ENCODE measurements around the gene LPAR1. TPM values are rescaled to one million over a fixed set of nuclear protein-coding genes. Genes with fewer than 3 reads are reported as not detected.

The LPAR1 gene
- total and polyA plus RNA-seq, 2 donors (not counting 1 experiment from before 2014, with no cell fraction given), result 0.06 TPM; not detected in 1

DNA sequence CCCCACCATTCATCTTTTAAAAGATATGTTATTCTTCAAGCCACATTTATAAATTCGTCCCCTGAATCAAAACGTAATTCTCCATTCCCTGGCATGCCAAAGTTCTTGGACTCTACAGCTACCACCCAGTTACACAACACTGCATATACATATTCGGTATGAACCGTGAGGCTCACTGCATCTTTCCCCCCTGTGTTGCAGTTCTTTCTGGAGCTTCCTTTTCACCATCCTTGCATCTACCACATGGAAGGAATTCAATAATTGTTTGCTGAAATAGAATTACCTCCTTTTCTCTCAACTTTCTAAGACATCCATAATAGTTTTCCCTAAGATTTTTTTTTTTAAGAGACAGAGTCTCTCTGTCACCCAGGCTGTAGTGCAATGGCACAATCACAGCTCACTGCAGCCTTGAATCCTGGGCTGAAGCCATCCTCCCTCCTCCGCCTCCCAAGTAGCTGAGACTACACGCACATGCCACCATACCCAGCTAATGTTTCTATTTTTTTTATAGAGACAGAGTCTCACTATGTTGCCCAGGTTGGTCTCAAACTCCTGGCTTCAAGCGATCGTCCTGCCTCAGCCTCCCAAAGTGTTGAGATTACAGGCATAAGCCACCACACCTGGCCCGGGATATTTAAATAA lies 3.3 kb downstream of the LPAR1 start:
- WGBS (ENCODE audit: insufficient coverage), result 81% methylated on average over 4 of the region's 9 CpGs
- no peak overlapping the region for H3K4me2 ChIP-seq (replicated peaks; ENCODE audit: low read depth, low read length, poor library complexity, severe bottlenecking)
- H4K20me1 ChIP-seq (ENCODE audit: control insufficient read depth, insufficient read depth, low read length, poor library complexity, severe bottlenecking), result no peaks in the 10 kb centered on the region
- ATAC-seq (ENCODE audit: low read depth), result no peak
- H3K4me3 Mint-ChIP-seq, result no peak overlapping the region
- peaks cover 0 to 34% (median 19%) of the 10 kb centered on the region in 4 experiments for H3K27me3 ChIP-seq (replicated peaks in 1 of 4; ENCODE audit: control extremely low read depth in 1 of 4, control insufficient read depth in 3 of 4, insufficient read depth in 4 of 4, low read length in 3 of 4)
- H3K27ac Mint-ChIP-seq, result no peak overlapping the region
- H3K36me3 ChIP-seq (replicated peaks in 1 of 2; ENCODE audit: control extremely low read depth in 1 of 2, control insufficient read depth in 1 of 2, extremely low read depth in 1 of 2, insufficient read depth in 2 of 2, low read length in 1 of 2), result no peaks in the 10 kb centered on the region
- peaks cover 41% of the 10 kb centered on the region for H3K27me3 Mint-ChIP-seq
- TF ChIP-seq EZH2 (IDR thresholded peaks at IDR 0.05; ENCODE audit: borderline replicate concordance, insufficient read depth, low read depth, low read length, poor library complexity, severe bottlenecking) (no peak), CTCF (IDR thresholded peaks at IDR 0.05) (no peak)
- no peak overlapping the region for H3K27ac ChIP-seq (ENCODE audit: low read length in 2 of 2)
- peaks cover 0 to 2% (median 0%) of the 10 kb centered on the region in 3 donors for H3K9me3 ChIP-seq (ENCODE audit: control extremely low read depth in 1 of 3, control insufficient read depth in 2 of 3, insufficient read depth in 1 of 3, low read length in 2 of 3)
- no peak overlapping the region for H2AFZ ChIP-seq (ENCODE audit: insufficient read depth, low read depth, low read length, poor library complexity, severe bottlenecking)
- ChIA-PET POLR2A (no interaction called here), CTCF (no interaction called here)
- peaks cover 10% of the 10 kb centered on the region for H3K4me1 Mint-ChIP-seq
- H3K9me3 Mint-ChIP-seq (ENCODE audit: insufficient read depth), result no peaks in the 10 kb centered on the region
- no peaks in the 10 kb centered on the region for H3K79me2 ChIP-seq (ENCODE audit: control insufficient read depth, insufficient read depth, low read length)
- intact Hi-C loops (cut with micrococcal nuclease), result no loop called here
- no peak for DNase-seq
- no peak overlapping the region for H3K4me3 ChIP-seq (ENCODE audit: control extremely low read depth in 1 of 5, extremely low read depth in 1 of 5, insufficient read depth in 1 of 5, low read depth in 2 of 5, low read length in 4 of 5)
- H3K9ac ChIP-seq (ENCODE audit: low read length), result no peak overlapping the region
- peaks cover 6 to 20% of the 10 kb centered on the region in 2 donors for H3K4me1 ChIP-seq (ENCODE audit: control insufficient read depth in 2 of 2, insufficient read depth in 2 of 2, low read length in 2 of 2)

DNA sequence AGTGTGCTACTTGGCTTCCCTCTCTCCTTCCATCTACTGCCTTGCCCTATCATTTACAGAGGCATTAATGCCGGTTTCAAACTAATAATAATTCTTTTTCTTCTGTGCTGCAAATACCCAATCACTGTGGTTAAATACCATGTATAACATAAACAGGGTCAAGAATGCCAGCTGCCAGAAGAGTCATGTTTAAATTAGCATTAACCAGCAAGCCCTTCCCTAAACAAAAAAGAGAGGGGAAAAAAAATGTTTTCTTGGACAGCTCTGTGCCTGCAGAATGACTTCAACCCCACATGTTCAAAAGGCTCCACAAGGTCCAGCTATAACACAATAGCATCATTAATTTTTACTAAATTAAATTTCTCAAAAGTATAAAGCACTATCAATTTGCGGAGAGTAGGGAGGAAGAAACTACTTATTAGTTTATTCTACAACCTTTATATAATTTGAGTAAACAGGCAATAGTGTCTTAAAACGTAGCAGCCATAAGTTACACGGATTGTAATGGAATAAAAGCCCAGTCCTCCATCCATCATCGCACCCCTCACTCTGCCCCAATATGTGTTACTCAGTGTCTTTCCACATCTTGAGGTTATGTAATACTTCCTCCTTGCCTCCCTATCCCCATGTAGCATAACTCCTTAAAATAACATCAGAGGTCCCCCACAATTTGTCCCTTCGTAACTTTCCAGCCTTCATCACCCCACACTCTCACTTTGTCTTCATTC lies 3.9 kb downstream of the LPAR1 start:
- Mint-ChIP-seq H3K9me3 (ENCODE audit: insufficient read depth) (no peaks in the 10 kb centered on the region), H3K27ac (no peak overlapping the region), H3K27me3 (peaks cover 42% of the 10 kb centered on the region), H3K4me3 (no peak overlapping the region), H3K4me1 (peaks cover 10% of the 10 kb centered on the region)
- Histone ChIP-seq H3K4me3 (ENCODE audit: control extremely low read depth in 1 of 5, extremely low read depth in 1 of 5, insufficient read depth in 1 of 5, low read depth in 2 of 5, low read length in 4 of 5) (no peak overlapping the region), H3K36me3 (replicated peaks in 1 of 2; ENCODE audit: control extremely low read depth in 1 of 2, control insufficient read depth in 1 of 2, extremely low read depth in 1 of 2, insufficient read depth in 2 of 2, low read length in 1 of 2) (no peaks in the 10 kb centered on the region), H4K20me1 (ENCODE audit: control insufficient read depth, insufficient read depth, low read length, poor library complexity, severe bottlenecking) (no peaks in the 10 kb centered on the region), H3K27me3 (replicated peaks in 1 of 4; ENCODE audit: control extremely low read depth in 1 of 4, control insufficient read depth in 3 of 4, insufficient read depth in 4 of 4, low read length in 3 of 4) (peaks cover 0 to 34% (median 19%) of the 10 kb centered on the region in 4 experiments), H3K4me1 (ENCODE audit: control insufficient read depth in 2 of 2, insufficient read depth in 2 of 2, low read length in 2 of 2) (peaks cover 6 to 20% of the 10 kb centered on the region in 2 donors), H3K79me2 (ENCODE audit: control insufficient read depth, insufficient read depth, low read length) (no peaks in the 10 kb centered on the region), H2AFZ (ENCODE audit: insufficient read depth, low read depth, low read length, poor library complexity, severe bottlenecking) (no peak overlapping the region), H3K9ac (ENCODE audit: low read length) (no peak overlapping the region), H3K9me3 (ENCODE audit: control extremely low read depth in 1 of 3, control insufficient read depth in 2 of 3, insufficient read depth in 1 of 3, low read length in 2 of 3) (peaks cover 0 to 2% (median 0%) of the 10 kb centered on the region in 3 donors), H3K4me2 (replicated peaks; ENCODE audit: low read depth, low read length, poor library complexity, severe bottlenecking) (no peak overlapping the region), H3K27ac (ENCODE audit: low read length in 2 of 2) (no peak overlapping the region)
- no peak for ATAC-seq (ENCODE audit: low read depth)
- ChIA-PET CTCF (no interaction called here), POLR2A (no interaction called here)
- TF ChIP-seq CTCF (IDR thresholded peaks at IDR 0.05) (no peak), EZH2 (IDR thresholded peaks at IDR 0.05; ENCODE audit: borderline replicate concordance, insufficient read depth, low read depth, low read length, poor library complexity, severe bottlenecking) (no peak)
- DNase-seq, result no peak
- 87% methylated on average over 4 of the region's 6 CpGs for WGBS (ENCODE audit: insufficient coverage)
- intact Hi-C loops (cut with micrococcal nuclease), result no loop called here

Measured in B cell (primary cell).